22Rv1 (cell line): ENCODE measurements around the gene CHPF.

Experiments
- ZFX ChIP-seq: fragments of 450-650 bp; IDR thresholded peaks from 2 replicates; pipeline ENCODE4 v1.6.1; 2017; ENCODE audit warnings: antibody characterized with exemption, borderline replicate concordance
- TF ChIP-seq, protein P1 (sequence below): fragments of 450-650 bp; IDR thresholded peaks from 2 replicates; pipeline ENCODE4 v1.5.1; 2017; ENCODE audit warnings: mild to moderate bottlenecking

DNA sequence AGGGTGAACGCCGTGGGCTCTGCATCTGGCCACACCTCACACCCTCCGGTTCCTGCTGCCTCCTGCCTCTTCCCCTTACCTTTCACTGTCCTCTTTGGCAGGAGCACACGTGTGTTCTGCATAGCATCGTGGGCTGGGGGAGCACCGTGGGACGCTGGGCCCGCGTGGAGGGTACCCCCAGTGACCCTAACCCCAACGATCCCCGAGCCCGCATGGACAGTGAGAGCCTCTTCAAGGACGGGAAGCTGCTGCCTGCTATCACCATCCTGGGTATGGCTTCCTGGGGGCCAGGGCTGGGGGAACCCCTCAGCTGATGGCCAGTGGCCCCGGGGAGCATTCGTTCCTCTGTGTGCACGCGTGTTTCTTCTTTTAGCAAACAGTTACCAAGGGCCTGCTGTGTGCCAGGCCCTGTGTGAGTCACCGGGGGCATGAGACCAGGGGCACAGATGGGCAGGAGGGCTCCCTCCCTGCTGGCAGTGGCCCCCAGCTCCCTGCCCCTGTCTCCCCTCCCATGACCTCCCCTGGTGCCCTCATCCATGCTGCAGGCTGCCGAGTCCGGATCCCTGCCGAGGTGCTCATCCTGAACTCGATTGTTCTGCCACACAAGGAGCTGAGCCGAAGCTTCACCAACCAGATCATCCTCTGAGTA, 37.3 kb downstream of the CHPF start:
- TF ChIP-seq, protein P1, sequence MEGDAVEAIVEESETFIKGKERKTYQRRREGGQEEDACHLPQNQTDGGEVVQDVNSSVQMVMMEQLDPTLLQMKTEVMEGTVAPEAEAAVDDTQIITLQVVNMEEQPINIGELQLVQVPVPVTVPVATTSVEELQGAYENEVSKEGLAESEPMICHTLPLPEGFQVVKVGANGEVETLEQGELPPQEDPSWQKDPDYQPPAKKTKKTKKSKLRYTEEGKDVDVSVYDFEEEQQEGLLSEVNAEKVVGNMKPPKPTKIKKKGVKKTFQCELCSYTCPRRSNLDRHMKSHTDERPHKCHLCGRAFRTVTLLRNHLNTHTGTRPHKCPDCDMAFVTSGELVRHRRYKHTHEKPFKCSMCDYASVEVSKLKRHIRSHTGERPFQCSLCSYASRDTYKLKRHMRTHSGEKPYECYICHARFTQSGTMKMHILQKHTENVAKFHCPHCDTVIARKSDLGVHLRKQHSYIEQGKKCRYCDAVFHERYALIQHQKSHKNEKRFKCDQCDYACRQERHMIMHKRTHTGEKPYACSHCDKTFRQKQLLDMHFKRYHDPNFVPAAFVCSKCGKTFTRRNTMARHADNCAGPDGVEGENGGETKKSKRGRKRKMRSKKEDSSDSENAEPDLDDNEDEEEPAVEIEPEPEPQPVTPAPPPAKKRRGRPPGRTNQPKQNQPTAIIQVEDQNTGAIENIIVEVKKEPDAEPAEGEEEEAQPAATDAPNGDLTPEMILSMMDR, result no peak
- no peak for TF ChIP-seq ZFX
